PFSK-1 (cell line): ENCODE measurements around the gene EHD2. TPM values are rescaled to one million over a fixed set of nuclear protein-coding genes. Genes with fewer than 3 reads are reported as not detected.
A peak's percentile ranks its signal among the peaks of the same experiment; 100 is the strongest.

Experiments used
- FOXP2 ChIP-seq: optimal IDR thresholded peaks from 2 replicates; pipeline ENCODE3; 2011; ENCODE audit warnings: borderline replicate concordance, control low read depth, inconsistent platforms; ENCODE audit not compliant: insufficient read depth; ENCODE audit errors: extremely low read length, extremely low read depth
- POLR2AphosphoS5 ChIP-seq: IDR thresholded peaks from 2 replicates; pipeline ENCODE4 v1.6.1; 2012; ENCODE audit warnings: low read depth, mild to moderate bottlenecking, control low read depth, low read length, moderate library complexity
- SIN3A ChIP-seq: IDR thresholded peaks from 2 replicates; pipeline ENCODE4 v1.6.1; 2012; ENCODE audit warnings: mild to moderate bottlenecking, low read length, moderate library complexity, borderline replicate concordance; ENCODE audit not compliant: insufficient read depth
- TAF1 ChIP-seq: IDR thresholded peaks from 2 replicates; pipeline ENCODE4 v1.6.1; 2012; ENCODE audit warnings: low read length, control low read depth, borderline replicate concordance; ENCODE audit not compliant: insufficient read depth
- polyA plus RNA-seq: library from polyadenylated mRNA; unstranded; fragments of >200 nt; gene quantifications from one replicate; pipeline ENCODE4 v1.2.1, GENCODE V29; 2012; ENCODE audit warnings: low read depth, missing spikeins; ENCODE audit not compliant: insufficient read length
- TF ChIP-seq, protein P1 (sequence below), 2 experiments: IDR thresholded peaks; 2 replicates each; pipeline versions ENCODE4 v1.6.1 to v1.8.0; 2011 to 2012; ENCODE audit warnings: low read depth in 2 of 2, low read length in 2 of 2, control low read depth in 1 of 2, inconsistent platforms in 1 of 2, mild to moderate bottlenecking in 1 of 2, moderate library complexity in 1 of 2; ENCODE audit not compliant: insufficient read depth in 1 of 2

EHD2 gene
- 136 TPM for polyA plus RNA-seq

DNA sequence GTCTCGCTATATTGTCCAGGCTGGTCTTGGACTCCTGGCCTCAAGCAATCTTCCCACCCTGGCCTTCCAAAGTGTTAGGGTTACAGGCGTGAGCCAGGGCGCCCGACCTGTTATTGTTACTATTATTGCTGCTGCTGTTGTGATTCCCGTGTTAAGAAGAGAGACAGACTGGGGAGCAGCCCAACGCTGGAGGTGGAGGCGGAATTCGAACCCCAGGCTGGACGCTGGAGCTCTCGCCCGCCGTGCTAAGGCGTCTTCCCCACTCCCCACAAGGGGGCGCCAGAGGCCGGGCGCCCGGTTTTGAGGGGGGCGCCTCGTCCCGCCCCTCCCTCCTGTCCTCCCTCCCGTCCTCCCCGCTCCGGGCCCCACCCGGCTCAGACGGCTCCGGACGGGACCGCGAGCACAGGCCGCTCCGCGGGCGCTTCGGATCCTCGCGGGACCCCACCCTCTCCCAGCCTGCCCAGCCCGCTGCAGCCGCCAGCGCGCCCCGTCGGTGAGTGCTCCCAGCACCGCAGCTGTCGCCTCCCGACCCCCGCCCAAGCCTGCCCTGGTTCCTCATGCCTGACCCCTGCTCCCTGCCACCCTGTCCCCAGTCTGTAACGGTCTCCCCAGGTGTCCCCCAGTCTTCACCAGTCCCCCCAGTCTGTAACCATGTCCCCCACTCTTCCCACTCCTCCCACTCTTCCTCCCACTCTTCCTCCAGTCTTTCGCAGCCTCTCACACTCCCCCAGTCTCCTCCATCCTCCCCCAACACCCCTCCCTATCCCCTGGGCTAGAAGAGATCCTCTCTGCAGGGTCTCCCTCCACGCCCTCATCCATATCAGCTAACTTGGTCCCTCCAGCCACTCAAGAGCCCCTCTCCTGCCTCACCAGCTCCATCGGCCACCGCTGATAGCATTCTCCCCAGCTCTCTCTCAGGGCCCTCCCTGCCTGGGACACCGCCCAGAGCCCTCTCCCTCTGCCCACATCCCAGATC is at the start of gene EHD2:
EHD2 (plus strand) TSS at position 377 of the 976 bp plus-strand sequence. CDS start 3,191 bp downstream, outside the sequence.
- TF ChIP-seq FOXP2 (peak; percentile 69), SIN3A (no peak; the same call in 1 of the 2 replicates), TAF1 (peak; percentile 58; the same call in 1 of the 2 replicates), POLR2AphosphoS5 (peak; percentile 75)
- TF ChIP-seq, protein P1, sequence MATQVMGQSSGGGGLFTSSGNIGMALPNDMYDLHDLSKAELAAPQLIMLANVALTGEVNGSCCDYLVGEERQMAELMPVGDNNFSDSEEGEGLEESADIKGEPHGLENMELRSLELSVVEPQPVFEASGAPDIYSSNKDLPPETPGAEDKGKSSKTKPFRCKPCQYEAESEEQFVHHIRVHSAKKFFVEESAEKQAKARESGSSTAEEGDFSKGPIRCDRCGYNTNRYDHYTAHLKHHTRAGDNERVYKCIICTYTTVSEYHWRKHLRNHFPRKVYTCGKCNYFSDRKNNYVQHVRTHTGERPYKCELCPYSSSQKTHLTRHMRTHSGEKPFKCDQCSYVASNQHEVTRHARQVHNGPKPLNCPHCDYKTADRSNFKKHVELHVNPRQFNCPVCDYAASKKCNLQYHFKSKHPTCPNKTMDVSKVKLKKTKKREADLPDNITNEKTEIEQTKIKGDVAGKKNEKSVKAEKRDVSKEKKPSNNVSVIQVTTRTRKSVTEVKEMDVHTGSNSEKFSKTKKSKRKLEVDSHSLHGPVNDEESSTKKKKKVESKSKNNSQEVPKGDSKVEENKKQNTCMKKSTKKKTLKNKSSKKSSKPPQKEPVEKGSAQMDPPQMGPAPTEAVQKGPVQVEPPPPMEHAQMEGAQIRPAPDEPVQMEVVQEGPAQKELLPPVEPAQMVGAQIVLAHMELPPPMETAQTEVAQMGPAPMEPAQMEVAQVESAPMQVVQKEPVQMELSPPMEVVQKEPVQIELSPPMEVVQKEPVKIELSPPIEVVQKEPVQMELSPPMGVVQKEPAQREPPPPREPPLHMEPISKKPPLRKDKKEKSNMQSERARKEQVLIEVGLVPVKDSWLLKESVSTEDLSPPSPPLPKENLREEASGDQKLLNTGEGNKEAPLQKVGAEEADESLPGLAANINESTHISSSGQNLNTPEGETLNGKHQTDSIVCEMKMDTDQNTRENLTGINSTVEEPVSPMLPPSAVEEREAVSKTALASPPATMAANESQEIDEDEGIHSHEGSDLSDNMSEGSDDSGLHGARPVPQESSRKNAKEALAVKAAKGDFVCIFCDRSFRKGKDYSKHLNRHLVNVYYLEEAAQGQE (IDR thresholded peaks at IDR 0.05; ENCODE audit: insufficient read depth in 1 of 2, low read depth in 2 of 2, low read length in 2 of 2): no peak

DNA sequence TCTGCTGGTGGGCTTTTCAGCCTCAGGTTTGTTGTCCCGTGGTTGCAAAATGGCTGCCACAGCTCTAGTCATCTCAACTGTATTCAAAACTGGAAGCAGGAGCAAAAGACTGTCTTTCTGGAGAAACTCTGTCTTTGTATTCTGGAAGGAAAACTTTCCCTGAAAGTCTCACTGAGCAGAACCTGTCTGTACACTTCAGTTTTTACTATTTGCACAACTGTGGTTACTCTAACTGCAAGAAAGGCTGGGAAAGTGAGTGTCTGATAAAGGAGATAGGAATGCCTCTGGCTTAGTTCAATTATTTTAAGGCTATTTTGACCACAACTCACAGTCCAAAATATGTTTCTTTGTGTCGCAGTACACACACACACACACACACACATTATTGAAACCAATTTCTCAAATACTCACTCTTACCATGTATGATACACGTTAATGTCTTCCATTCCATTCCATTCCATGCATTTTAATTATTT is 49.7 kb upstream of the EHD2 start:
- TF ChIP-seq TAF1: no peak
- no peak for TF ChIP-seq POLR2AphosphoS5
- TF ChIP-seq SIN3A: no peak
- TF ChIP-seq FOXP2: no peak
- TF ChIP-seq, protein P1 (IDR thresholded peaks at IDR 0.05; ENCODE audit: insufficient read depth in 1 of 2, low read depth in 2 of 2, low read length in 2 of 2): no peak

DNA sequence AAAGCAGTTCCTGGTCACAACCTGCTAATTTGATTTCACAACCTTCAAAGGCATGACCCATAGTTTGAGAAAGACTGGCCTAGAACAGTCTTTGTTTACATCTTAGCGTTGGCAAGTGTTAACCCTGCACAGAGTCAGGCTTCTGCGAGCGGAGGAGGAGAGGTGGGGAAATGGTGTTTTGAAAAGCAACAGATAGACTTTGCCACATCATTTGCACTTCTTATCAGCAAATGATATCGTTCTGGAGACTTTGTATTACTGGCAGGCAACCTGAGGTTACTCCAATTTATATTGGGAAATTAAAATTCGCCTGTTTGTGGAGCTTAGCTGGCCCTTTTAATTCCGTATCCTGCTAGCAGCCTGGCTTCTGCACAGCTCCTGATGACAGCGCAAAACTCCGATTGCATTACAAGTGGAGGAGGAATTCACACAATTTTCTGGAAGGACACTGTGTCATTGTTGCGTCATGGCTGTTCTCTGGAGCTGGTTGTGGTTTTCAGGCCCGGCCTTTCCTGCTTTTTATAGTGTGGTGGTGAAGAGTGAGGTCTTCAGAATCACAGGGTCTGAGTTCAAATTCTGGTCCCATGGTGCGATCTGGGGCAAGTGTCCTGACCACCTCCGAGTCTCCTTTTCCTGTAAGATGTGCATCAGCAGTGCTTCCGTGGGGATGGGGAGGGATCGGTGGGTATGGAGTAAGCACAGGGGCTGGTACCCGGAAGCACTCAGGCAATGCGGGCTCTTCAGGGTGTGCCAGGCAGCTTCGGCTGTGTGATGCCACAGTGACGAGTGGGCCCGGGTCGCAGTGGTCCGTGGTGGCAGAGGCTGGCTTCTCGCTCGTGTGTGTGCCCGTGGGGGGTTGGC is 49.1 kb upstream of the EHD2 start:
- TF ChIP-seq POLR2AphosphoS5: no peak
- TF ChIP-seq SIN3A: 0 out of 2 replicates have a peak, but pooled peaks have one; percentile 53
- TF ChIP-seq, protein P1 (IDR thresholded peaks at IDR 0.05; ENCODE audit: insufficient read depth in 1 of 2, low read depth in 2 of 2, low read length in 2 of 2): no peak
- no peak for TF ChIP-seq FOXP2
- no peak for TF ChIP-seq TAF1

- TF ChIP-seq SIN3A (no peak), FOXP2 (no peak), POLR2AphosphoS5 (no peak), TAF1 (no peak)
- TF ChIP-seq, protein P1 (IDR thresholded peaks at IDR 0.05; ENCODE audit: insufficient read depth in 1 of 2, low read depth in 2 of 2, low read length in 2 of 2): no peak
These were observed 42.5 kb upstream of the EHD2 start for GRCh38 chr19:47670736-47671135.
